Fibroblast of the conjunctiva (primary cell): Measurements from ENCODE around the gene NUDT4B.
"Not testable (repeated sequence)": the region's sequence is repeated elsewhere in the genome, so short reads cannot be mapped to it uniquely, and the experiment has no call there.

Source experiments
- DNase-seq: peaks from one replicate; pipeline ENCODE4 v3.0.0-alpha.2; 2010; ENCODE audit warnings: low read depth

Gene NUDT4B

GRCh38 chr1:148748563-148749334 lies at the start of gene NUDT4B:
Gene NUDT4B (plus strand): TSS chr1:148748774. CDS start chr1:148748953, 179 bp downstream.
- DNase-seq: not testable (repeated sequence)

DNA sequence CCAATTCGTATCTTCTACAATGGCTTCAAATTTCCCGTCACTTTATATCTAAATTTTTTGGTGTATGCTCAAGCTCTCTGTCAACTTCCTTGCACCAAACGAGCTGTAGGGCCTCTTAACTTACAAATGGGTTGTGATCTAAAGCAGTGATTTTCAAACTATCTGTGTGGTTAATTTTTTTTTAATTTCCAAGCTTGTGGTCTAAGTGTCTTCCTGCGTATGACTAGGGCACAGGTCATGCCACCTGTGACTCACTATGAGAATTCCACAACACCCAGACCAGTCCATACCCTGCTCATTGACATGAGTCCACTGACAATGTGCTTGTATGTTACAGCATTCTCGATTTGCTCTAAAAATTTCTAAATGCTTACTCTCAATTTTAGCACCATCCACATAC lies 49.2 kb upstream of the NUDT4B start:
- DNase-seq: not testable (repeated sequence)

- not testable (repeated sequence) for DNase-seq
Observed at GRCh38 chr1:148702242-148702641, 46.3 kb upstream of the NUDT4B start.

- not testable (repeated sequence) for DNase-seq
Observed at GRCh38 chr1:148703973-148704591, 44.5 kb upstream of the NUDT4B start.

GRCh38 chr1:148705316-148705948 lies 43.1 kb upstream of the NUDT4B start:
- not testable (repeated sequence) for DNase-seq

- DNase-seq: not testable (repeated sequence)
Observed at GRCh38 chr1:148708779-148709333, 39.7 kb upstream of the NUDT4B start.

- not testable (repeated sequence) for DNase-seq
Observed at GRCh38 chr1:148710772-148711523, 37.6 kb upstream of the NUDT4B start.

GRCh38 chr1:148712353-148712752 lies 36.2 kb upstream of the NUDT4B start:
- not testable (repeated sequence) for DNase-seq

GRCh38 chr1:148715518-148715917 lies 33.1 kb upstream of the NUDT4B start:
- not testable (repeated sequence) for DNase-seq

- DNase-seq: not testable (repeated sequence)
Observed at GRCh38 chr1:148716966-148717520, 31.5 kb upstream of the NUDT4B start.

DNA sequence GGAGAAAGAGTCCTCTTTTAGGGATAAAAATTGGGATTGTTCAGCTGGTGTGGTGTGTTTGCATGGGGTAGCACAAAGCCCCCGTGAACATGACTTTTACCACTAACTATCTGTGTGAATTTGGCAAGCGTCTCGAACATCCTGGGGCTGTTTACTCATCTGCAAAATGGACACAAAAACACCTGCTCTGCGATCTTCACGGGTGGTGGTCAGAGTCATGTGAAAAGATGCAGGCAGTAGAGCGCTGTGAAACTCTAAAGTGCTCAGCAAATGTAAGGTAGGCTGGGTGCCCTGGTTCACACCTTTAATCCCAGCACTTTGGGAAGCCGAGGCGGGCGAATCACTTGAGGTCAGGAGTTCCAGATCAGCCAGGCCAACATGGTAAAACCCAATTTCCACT lies 27.7 kb upstream of the NUDT4B start:
- not testable (repeated sequence) for DNase-seq

- not testable (repeated sequence) for DNase-seq
Observed at GRCh38 chr1:148722758-148723157, 25.8 kb upstream of the NUDT4B start.

- DNase-seq: not testable (repeated sequence)
Observed at GRCh38 chr1:148723515-148723914, 25.1 kb upstream of the NUDT4B start.

- not testable (repeated sequence) for DNase-seq
Observed at GRCh38 chr1:148724872-148725271, 23.7 kb upstream of the NUDT4B start.

GRCh38 chr1:148727862-148728261 lies 20.7 kb upstream of the NUDT4B start:
- DNase-seq: not testable (repeated sequence)

GRCh38 chr1:148729128-148729527 lies 19.4 kb upstream of the NUDT4B start:
- DNase-seq: not testable (repeated sequence)

- DNase-seq: not testable (repeated sequence)
Observed at GRCh38 chr1:148729541-148729940, 19.0 kb upstream of the NUDT4B start.

GRCh38 chr1:148732277-148732676 lies 16.3 kb upstream of the NUDT4B start:
- DNase-seq: not testable (repeated sequence)

DNA sequence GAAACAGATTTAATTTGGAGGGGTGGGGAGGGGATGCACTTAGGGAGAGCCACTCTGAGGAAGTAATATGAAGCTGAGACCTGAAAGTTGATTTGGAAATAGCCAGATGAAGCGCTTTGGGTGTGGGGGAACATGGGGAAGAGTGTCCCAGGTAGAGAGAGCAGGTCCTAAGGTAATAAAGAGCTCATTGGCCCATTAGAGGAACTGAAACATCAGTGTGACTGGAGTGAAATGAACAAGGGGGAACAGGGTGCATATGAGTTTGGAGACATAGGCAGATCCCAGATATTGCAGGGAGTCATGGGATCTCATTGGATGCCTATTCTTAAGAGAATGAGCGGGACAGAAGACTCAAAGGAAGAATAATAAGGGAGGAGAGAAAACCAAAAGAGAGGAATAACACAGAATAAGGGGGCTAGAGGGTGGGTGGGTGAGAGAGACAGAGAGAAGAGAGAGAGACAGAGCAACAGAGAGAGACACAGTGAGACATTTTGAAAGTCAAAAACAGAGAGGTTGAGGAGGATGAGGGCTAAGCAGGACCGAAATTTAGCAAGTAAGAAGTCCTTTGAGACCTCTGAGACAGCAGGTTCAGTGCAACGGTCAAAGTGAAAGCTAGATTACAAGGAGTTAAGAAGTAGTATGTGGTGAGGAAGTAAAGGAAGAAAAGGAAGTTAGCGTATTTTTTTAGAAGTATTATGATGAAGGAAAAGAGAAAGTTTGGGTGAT lies 14.8 kb upstream of the NUDT4B start:
- DNase-seq: not testable (repeated sequence)

GRCh38 chr1:148734311-148734662 lies 14.3 kb upstream of the NUDT4B start:
- not testable (repeated sequence) for DNase-seq

DNA sequence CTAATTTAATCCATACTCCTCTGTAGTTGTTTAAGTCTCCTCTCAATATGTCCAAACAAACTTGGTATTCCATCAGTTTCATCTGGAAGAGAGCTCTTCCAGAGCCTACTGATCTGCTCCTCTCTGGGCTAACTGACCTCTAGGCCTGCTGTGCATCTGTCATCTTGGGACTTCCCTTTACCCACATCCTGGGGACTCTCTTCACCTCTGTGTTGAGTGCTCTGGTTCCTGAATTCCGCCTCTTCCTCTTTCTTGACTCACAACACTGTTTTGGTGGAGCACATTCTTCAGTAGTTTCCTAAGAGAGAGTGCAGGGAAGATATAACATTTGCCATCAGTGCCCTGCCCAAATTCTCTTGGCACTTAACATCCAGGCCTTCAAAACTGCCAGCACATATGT lies 13.0 kb upstream of the NUDT4B start:
- not testable (repeated sequence) for DNase-seq
